Activated CD4-positive, alpha-beta T cell treated with anti-CD3 and anti-CD28 coated beads for 36 hours (primary cell): ENCODE measurements around the gene NCOA6. TPM values are rescaled to one million over a fixed set of nuclear protein-coding genes. Genes with fewer than 3 reads are reported as not detected.
A peak's percentile ranks its signal among the peaks of the same experiment; 100 is the strongest.

Experiments
- ATAC-seq: fragments of 200-7000 bp; cut with Tn5 transposase; one replicate; pipeline ENCODE4 v1.10.0; 2021; ENCODE audit warnings: mild to moderate bottlenecking, moderate library complexity
- CTCF ChIA-PET: fragments of 350-600 bp; sonication (Branson Sonifier 250); formaldehyde crosslinking; loops from one replicate; lab custom pipeline; 2021; ENCODE audit warnings: antibody characterized with exemption; lab: Charles Lee
- POLR2A ChIA-PET: fragments of 350-600 bp; sonication (Branson Sonifier 250); formaldehyde crosslinking; loops from one replicate; lab custom pipeline; 2021; ENCODE audit warnings: antibody characterized with exemption, inconsistent platforms; lab: Charles Lee
- DNase-seq: peaks from one replicate; pipeline ENCODE4 v3.0.0-alpha.2; 2020
- H3K27ac Mint-ChIP-seq: one replicate; pipeline ENCODE4 v1.8.0; 2021; ENCODE audit warnings: mixed read lengths
- H3K27me3 Mint-ChIP-seq: one replicate; pipeline ENCODE4 v1.8.0; 2021; ENCODE audit warnings: mixed read lengths
- H3K36me3 Mint-ChIP-seq: one replicate; pipeline ENCODE4 v1.8.0; 2021; ENCODE audit warnings: low read depth, mixed read lengths
- H3K4me1 Mint-ChIP-seq: one replicate; pipeline ENCODE4 v1.8.0; 2021; ENCODE audit warnings: mixed read lengths
- H3K4me3 Mint-ChIP-seq: one replicate; pipeline ENCODE4 v1.8.0; 2021; ENCODE audit warnings: mild to moderate bottlenecking, moderate library complexity, mixed read lengths
- H3K9me3 Mint-ChIP-seq: one replicate; pipeline ENCODE4 v1.8.0; 2021; ENCODE audit warnings: low read depth, mixed read lengths
- intact Hi-C, 2 experiments: fragments of 100-400 bp; cut with DNase I in 1 of 2; cut with micrococcal nuclease in 1 of 2; formaldehyde crosslinking; loops; one replicate each; pipeline versions ENCODE4 v1.14.2 to v1.15.1; 2022 to 2024; cut with DNase I, micrococcal nuclease
- total RNA-seq, 2 experiments: library from RNA; stranded (reverse); gene quantifications; one replicate each; pipeline ENCODE4 v1.2.3, GENCODE V29; 2021

NCOA6 gene
- total RNA-seq, 2 experiments from 2014 or later: 20.3 to 31.1 TPM

DNA sequence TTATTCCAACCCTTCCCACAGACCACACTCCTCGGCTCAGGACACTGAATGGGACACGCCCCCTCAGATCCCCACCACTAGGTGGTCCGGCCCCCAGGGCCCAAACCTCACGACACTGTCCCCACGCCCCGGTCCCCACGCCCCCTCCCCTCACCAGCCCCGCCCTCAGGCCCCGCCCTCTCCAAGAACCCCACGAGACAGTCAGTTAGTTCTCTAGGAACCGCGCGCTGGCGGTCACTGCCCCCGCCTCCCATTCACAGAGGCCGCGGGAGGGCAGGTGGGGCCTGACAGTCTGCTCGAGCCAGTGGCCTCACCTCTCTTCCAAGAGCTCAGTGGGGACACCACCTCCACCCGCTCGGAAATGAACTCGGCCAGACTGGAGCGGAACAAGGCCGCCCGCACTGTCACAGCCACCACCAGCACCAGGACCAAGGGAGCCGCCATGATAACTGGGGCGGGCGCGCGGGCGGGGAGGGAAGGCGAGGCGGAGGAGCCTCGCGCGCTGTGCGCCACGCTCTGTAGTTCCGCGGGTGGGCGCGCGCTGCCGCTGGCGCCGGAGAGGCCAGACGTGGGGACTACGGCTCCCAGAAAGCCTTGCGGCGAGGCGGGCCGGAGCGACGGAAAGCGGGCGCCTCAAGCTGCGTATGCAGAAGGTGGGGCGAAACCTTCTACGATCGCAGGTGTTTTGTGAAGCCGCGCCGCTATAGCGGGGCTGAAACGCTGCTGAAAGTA, 148.6 kb downstream of the NCOA6 start, which contains the start of gene PIGU:
PIGU (minus strand) TSS at position 451 of the 732 bp plus-strand sequence; CDS start at position 444, 7 bp downstream.
- H3K27ac Mint-ChIP-seq: peak within 1 kb of the TSS; percentile 96
- no peaks in the 10 kb centered on the region for H3K27me3 Mint-ChIP-seq
- peaks cover 34% of the 10 kb centered on the region for H3K4me1 Mint-ChIP-seq
- intact Hi-C loops: loop anchor here (1.0 to 2.0 kb wide), 15 partner anchors 27 to 866 kb away; partner anchors contain the start of genes AHCY (in 2 of the 2), ITCH (in 2 of the 2), TP53INP2 (in 2 of the 2) and ACSS2 (in 1 of the 2)
- DNase-seq (peak; percentile 98), ATAC-seq (peak; percentile 97)
- ChIA-PET POLR2A (interaction anchor here (0.6 to 1.1 kb wide), 3 partner anchors 39 to 471 kb away, joined by 3 to 5 read pairs (median 3); partner anchors contain the start of gene EDEM2), CTCF (interaction anchor here (0.7 to 1.1 kb wide), 2 partner anchors 93 to 114 kb away, joined by 3 read pairs; no protein-coding TSS in a partner anchor)
- H3K36me3 Mint-ChIP-seq: peaks cover 4% of the 10 kb centered on the region
- no peaks in the 10 kb centered on the region for H3K9me3 Mint-ChIP-seq
- peak within 1 kb of the TSS; percentile 97 for H3K4me3 Mint-ChIP-seq

GRCh38 chr20:34675993-34676641, 149.3 kb downstream of the NCOA6 start:
- Mint-ChIP-seq H3K4me3 (peak overlapping the region; percentile 97), H3K9me3 (no peaks in the 10 kb centered on the region), H3K27me3 (no peaks in the 10 kb centered on the region), H3K36me3 (peaks cover 4% of the 10 kb centered on the region), H3K27ac (peak overlapping the region; percentile 96), H3K4me1 (peaks cover 34% of the 10 kb centered on the region)
- DNase-seq (no peak), ATAC-seq (no peak)
- POLR2A ChIA-PET: interaction anchor here (0.6 to 0.7 kb wide), 3 partner anchors 32 to 118 kb away, joined by 3 to 8 read pairs (median 3); partner anchors contain the start of gene MAP1LC3A
- CTCF ChIA-PET: interaction anchor here (0.6 to 1.1 kb wide), 2 partner anchors 21 to 564 kb away, joined by 3 read pairs; partner anchors contain the start of gene EIF2S2
- intact Hi-C loops: loop anchor here in 1 of 2 experiments (2.0 kb wide), 2 partner anchors 417 to 779 kb away; partner anchors contain the start of genes CEP250 and TRPC4AP

DNA sequence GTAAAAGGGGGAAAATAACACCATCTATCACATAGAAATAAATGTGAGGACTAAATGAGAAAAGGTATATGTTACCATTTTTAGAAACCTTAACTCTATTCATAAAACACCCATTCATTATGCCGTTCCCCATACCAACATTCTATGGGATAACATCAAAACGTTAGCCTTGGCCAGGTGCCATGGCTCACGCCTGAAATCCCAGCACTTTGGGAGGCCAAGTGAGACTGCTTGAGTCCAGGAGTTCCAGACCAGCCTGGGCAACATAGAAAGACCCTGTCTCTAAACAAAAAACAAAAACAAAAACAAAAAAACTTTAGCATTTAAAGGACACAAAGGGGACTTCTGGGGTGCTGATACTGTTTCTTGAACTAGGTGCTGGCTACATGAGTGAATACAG, 149.9 kb downstream of the NCOA6 start:
- Mint-ChIP-seq H3K27me3 (no peaks in the 10 kb centered on the region), H3K27ac (no peak overlapping the region), H3K4me3 (peak overlapping the region; percentile 97), H3K9me3 (no peaks in the 10 kb centered on the region), H3K36me3 (peaks cover 4% of the 10 kb centered on the region), H3K4me1 (peaks cover 29% of the 10 kb centered on the region)
- intact Hi-C loops: no loop called here
- ChIA-PET POLR2A (interaction anchor here (0.6 to 0.7 kb wide), 3 partner anchors 31 to 117 kb away, joined by 3 to 8 read pairs (median 3); partner anchors contain the start of gene MAP1LC3A), CTCF (interaction anchor here (0.6 to 1.1 kb wide), 2 partner anchors 22 to 563 kb away, joined by 3 read pairs; partner anchors contain the start of gene EIF2S2)
- DNase-seq: no peak
- ATAC-seq: no peak

- H3K36me3 Mint-ChIP-seq: peaks cover 9% of the 10 kb centered on the region
- intact Hi-C loops: no loop called here
- ATAC-seq: no peak
- no peaks in the 10 kb centered on the region for H3K27me3 Mint-ChIP-seq
- CTCF ChIA-PET: interaction anchor here (0.6 to 1.3 kb wide), 5 partner anchors 16 to 566 kb away, joined by 3 to 5 read pairs (median 3); no protein-coding TSS in a partner anchor
- peaks cover 21% of the 10 kb centered on the region for H3K4me1 Mint-ChIP-seq
- no peak overlapping the region for H3K4me3 Mint-ChIP-seq
- H3K27ac Mint-ChIP-seq: no peak overlapping the region
- DNase-seq: no peak
- POLR2A ChIA-PET: no interaction called here
- no peaks in the 10 kb centered on the region for H3K9me3 Mint-ChIP-seq
Measured at GRCh38 chr20:34673412-34673811, 152.0 kb downstream of the NCOA6 start.

DNA sequence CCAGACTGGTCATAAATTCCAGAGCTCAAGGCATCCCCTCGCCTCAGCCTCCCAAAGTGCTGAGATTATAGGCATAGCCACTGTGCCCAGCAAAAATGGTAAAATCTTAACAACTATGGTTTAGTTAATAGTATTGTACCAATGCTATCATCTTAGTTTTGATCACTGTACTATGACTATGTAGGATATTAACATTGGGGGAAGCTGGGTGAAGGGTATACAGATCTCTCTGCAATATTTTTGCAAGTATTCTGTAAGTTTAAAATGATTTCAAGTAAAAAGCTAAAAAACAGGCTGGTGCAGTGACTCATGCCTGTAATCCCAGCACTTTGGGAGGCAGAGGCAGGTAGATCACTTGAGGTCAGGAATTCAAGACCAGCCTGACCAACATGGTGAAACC, 156.4 kb downstream of the NCOA6 start:
- ATAC-seq (no peak), DNase-seq (no peak)
- Mint-ChIP-seq H3K27me3 (no peaks in the 10 kb centered on the region), H3K9me3 (no peaks in the 10 kb centered on the region), H3K4me1 (peaks cover 6% of the 10 kb centered on the region), H3K36me3 (peaks cover 8% of the 10 kb centered on the region), H3K27ac (no peak overlapping the region), H3K4me3 (no peak overlapping the region)
- POLR2A ChIA-PET: interaction anchor here (0.7 kb wide), 1 partner anchor 68 kb away, joined by 3 read pairs; no protein-coding TSS in a partner anchor
- intact Hi-C loops: no loop called here
- CTCF ChIA-PET: interaction anchor here (0.8 kb wide), 1 partner anchor 72 kb away, joined by 3 read pairs; no protein-coding TSS in a partner anchor

Other genes with a start within 250 kb of the NCOA6 start
- 10 to 100 TPM; 21.1 to 28.2 TPM for gene PIGU, start 148.6 kb downstream of the NCOA6 start, total RNA-seq
- gene TP53INP2, start 121.3 kb downstream of the NCOA6 start, total RNA-seq: 1 to 10 TPM; 2.2 to 2.3 TPM
- 10 to 100 TPM; 12.7 to 15.0 TPM for gene GGT7, start 47.2 kb upstream of the NCOA6 start, total RNA-seq
- 10 to 100 TPM; 29.9 to 35.1 TPM for gene ACSS2, start 51.0 kb upstream of the NCOA6 start, total RNA-seq
- gene GSS, start 130.2 kb upstream of the NCOA6 start, total RNA-seq: 10 to 100 TPM; 58.7 to 59.5 TPM
- under 1 TPM; 0.23 to 0.40 TPM for gene MYH7B, start 130.2 kb upstream of the NCOA6 start, total RNA-seq